OCI-M2 (cell line): Measurements from ENCODE around the gene AGPAT4.
"Not testable (repeated sequence)": the region's sequence is repeated elsewhere in the genome, so short reads cannot be mapped to it uniquely, and the experiment has no call there.

ENCODE experiments used
- DNase-seq: peaks from one replicate; lab custom pipeline; 2025; ENCODE audit not compliant: unreplicated experiment; lab: John Stamatoyannopoulos, UW

The AGPAT4 gene

DNA sequence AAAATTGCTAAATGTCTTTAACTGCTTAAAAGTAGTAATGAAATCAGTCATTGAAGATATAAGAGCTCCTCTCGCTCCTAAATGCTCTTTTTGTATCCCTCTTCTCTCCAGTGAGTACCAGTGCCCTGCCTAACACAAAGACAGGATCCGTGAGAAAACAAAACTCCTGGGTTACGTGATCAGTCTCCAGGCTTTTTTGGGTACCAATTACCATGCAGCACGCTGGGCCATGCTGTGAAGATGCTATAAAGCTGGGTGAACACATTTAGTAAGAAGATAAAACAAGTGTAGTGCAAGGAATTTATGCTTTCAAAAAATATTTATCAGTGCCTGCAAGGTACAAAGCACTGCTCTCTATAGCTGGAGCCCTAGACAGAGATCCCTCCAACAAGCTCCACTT, 66.7 kb downstream of the AGPAT4 start:
- DNase-seq = no peak

DNA sequence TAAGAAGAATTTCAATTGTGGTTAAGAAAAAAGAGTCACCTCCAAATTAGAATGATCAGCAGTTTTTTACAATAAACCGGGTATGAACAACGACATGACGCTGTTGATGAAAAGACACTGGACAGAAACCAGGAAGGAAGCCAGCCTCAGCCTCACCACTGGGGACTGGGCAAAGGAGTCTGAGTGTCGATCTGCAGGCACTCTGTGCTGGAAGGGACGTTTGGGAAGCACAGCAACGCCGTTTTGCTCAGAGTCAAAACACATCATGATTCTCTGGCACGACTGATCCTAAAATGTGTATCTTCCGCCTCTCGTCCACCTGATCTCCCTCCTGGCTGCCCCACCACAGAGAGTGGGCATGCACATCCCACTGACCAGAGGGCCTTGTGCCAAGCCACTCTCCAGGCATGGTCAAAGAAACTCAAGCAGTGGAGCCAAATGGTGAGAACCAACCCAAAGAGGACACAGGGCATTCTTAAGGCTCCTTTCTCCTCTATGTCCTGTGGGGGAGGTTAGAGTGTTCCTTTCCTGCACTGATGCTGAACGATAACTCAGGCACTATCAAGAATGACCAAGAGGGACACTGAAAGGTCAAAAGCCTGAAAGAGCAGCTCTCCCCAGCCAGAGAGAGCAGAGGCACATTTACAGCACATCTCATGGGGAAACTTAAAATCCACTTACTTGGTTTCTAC, 68.8 kb downstream of the AGPAT4 start:
- DNase-seq = no peak

DNA sequence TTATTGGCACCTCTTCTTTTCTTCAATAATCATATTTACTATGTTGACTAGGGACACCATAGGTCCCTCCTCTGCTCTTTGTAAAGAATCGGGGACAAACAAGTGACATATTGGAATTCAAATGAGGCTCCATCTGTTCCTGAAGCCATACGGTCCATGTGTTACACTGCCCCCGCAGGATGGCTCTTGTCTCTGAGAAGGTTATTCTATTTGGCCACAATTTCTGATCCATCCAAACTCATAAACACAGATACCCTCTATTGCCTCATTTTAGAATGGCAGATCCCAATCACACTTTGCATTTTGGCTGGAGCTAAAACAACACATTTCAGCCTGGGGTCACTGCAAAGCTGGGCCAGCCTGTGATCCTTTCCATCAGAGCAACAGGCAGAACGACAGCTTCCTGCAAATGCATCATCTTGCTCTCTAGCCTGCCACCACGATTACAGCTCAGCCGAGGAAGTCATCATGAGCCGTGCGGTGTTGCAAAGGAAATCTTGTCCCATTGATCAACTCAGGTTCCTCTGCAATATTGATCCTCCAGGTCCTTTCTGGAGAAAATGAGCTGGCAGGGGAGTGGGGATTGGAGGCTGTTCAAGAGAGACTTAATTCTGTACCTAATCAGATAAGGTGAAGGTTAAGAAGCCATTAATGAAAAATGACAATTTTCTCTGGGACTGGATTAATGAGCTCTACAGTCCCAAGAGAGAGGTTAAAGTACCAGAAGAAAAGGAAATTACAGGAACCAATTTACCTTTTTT, 73.1 kb downstream of the AGPAT4 start:
- DNase-seq = no peak

DNA sequence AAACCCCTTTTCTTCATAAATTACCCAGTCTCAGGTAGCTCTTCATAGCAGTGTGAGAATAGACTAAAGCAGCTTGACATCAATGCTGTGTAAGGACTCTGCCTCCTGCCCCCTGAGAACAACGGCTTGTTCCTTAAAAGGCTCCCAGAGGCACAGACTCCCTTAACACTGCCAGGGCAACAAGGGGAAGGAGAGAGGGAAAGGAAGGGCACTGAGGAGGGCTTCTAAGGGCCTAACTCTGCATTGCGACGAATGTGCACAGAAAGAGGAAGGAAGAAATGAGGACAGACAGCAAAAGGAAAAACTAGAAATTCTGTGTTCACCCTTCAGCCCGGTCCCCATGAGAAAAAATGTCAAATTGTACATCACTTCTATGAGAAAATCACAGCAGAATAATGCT, 74.0 kb downstream of the AGPAT4 start:
- no peak for DNase-seq

DNA sequence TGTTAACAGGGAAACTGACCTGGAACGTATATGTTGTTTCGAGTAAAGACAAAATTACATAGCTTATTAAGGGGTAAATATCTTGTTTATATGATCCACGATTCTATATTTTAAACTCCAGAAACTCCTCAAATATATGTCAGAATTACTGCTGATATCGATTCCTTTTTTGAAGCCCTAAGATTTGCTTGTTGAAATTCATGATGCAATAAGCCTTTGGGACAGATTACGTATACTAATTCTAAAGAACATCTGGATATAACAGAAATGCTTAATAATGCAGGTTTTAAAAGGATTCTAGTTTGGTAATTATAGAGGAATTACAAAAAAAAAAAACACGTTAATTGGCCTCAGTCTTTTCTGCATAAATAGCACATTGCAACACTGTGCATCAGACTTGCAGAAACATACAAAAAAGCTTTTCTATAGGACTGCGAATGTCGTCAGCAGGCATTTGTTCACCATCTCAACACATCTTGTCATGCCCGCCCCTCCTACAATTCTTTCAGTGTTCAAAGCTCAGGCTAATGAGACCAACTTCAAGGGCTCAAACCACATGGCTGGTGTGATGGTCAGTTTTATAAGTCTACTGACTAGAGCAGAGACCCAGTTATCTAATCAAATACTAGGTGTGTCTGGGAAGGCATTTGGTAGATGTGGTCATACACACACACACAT, 74.9 kb downstream of the AGPAT4 start:
- no peak for DNase-seq

DNA sequence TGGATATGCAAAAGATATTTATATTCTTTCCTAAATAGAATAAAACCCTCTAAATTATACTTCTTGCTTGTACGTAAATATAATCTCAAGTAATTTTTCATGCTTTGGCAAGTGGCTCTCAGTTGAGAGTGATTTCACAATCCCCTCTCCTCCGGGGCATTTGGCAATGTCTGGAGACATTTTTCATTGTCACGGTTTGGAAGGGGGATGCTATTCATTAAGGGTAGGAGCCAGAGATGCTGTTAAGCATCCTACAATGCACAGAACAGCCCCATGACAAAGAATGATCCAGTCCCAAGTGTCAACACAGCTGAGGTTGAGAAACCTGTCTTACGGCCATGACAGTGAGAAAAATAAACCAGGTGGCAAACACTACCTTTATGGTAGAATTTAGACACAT, 75.7 kb downstream of the AGPAT4 start:
- DNase-seq = no peak

DNA sequence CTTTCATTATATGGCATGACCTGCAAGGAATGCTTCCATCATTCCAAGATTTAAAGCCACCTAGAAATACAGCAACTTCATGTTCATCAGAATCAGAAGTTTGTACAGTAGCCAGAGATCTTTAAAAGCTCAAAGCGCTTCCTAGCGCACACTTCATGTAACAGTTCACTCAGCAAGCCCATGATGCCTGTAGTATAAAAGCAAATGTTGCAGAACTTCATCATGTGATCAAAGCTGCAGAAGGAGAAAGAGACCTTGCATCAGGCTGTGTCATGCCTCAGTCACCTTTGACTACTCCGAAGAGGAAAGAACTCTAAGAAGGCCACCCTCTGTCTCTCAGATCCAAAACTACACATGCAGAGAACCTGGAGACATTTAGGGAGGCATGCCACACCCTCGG, 78.5 kb downstream of the AGPAT4 start:
- DNase-seq = no peak

DNA sequence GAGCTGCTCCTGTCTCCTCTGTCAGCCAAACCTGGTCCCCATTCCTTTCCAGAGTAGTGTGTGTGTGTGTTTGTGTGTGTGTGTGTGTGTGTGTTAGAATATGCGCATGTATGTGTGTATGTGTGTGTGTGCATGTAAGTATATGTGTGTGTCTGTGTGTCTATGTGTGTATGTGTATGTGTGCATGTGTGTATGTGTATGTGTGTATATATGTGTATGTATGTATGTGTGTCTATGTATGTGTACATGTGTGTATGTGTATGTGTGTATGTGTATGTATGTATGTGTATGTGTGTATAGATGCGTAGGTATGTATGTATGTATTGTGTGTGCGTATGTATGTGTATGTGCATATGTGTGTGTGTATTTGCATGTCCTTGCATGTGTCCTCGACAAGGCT, 79.5 kb downstream of the AGPAT4 start:
- DNase-seq = no peak

DNA sequence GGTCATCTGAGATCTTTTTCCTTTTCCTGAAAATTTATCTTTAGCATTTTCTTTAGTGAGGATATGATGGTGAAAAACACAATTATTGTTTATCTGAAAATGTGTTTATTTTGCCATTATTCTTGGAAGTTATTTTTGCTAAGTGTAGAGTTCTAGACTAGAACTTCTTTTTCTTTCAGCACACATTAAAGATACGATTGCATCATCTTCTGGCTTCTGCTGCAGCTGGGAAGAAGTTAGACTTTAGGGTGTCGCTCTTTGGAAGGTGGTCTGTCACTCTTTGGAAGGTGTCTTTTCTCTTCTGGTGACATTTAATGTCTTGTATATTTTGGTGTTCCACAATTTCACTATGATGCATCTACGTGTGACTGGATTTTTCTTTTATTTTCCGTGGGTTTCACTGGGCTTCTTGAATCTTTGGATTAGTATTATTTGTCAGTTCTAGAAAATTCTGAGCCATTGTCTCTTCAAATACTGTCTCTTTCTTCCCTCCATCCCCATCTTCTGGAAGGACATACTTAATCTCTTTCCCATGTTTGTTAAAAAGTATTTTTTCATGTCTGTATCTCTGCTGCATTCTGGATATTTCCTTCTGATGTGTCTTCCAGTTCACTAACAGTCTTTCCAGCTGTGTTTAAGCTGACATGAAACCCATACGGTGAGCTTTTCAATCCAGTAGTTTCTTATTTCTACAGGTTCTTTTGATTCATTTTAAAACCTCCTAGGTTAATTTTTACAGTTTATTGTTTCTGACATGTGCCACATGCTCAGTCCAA, 81.0 kb downstream of the AGPAT4 start:
- DNase-seq = no peak

DNA sequence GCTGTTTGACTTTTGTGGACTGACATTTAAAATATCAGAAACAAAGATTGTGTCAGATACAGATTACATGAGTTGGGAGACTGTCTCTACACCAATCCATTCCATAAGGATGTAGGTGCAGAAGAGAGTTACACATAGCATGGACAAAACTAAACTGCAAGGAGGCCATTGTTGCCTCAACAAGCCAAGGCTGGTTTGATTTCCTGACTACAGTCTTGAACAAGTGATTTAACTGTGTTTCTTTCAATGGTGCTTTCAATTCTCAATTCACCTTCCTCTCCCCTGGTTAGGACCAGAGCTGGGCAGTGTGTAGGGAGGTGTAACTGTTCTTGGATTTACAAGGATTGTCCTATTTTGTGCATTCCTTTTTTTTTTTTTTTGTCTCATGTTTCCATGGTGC, 82.2 kb downstream of the AGPAT4 start:
- no peak for DNase-seq

DNA sequence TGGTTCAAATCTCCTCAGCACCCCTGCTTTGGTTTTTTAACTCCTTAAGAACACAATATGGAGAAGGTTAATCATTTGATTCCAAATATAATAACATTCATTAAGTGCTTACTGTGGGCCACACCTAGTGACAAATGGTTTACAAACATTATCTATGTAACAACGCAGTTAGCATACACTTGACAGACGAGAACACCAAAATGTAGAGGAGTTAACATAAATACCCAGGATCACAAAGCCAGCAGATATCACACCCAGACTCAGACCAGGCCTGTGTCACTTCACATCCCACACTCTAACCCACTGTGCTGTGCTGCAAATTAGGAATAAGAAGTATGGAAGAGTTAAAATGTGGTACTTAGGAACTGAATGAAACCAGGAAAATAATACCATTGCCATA, 82.9 kb downstream of the AGPAT4 start:
- no peak for DNase-seq

DNA sequence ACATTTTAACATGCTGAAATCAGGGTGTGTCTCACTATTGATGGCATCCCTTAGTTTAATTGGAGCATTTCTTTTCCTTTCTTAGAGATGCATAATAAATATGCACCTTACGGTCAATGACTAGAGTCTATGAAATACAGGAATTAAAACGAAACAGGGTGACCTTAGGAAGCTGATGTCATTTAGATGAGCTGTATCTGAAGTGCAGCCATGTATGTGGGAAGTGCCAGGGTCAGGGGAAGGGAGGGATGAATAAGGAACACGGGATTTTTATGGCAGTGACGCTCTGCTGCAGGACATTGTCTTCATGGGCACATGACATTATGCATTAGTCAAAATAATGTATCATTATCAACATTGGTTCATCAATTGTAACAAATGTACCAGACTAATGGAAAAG, 84.0 kb downstream of the AGPAT4 start:
- DNase-seq = no peak

DNA sequence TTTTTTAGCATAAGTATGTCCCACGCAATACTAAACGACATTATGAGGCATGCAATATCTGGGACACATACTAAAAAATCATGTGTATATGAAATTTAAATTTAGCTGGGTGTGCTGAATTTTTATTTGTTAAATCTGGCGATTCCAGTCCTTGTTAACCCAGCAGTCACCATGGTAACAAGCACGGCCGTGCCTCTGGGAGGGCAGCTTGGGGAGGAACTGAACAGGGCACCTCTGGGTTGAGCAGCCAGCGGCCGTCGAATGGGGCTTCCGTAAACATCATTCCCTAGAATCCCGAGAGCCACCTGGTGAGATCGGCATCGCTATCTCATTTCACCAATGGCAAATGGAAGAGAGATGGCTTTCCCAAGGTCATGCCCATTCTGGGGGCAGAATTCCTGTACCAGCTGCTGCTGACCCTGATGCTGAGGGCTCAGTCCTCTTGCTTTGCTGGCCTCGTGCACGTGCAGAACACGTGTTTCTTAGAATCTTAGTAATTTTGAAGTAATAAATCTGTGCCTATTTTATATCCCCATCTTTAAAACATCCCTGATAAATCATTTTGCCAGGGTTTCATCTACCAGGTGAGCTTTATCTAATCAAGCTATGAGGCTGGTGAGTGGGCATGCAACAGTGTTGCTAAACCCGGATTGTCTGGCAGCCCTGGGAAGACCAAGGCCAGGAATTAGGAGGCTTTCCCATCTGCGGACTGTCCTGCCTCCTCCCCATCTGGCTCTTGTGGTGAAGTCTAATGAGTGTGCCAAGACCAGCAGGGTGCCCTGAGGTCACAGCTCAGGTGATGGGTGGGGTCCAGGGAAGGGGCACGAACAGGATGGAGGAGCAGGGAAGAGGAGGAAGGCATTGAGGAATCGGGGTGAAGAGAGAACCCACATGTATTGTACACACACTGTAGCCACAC, 85.1 kb downstream of the AGPAT4 start:
- no peak for DNase-seq

DNA sequence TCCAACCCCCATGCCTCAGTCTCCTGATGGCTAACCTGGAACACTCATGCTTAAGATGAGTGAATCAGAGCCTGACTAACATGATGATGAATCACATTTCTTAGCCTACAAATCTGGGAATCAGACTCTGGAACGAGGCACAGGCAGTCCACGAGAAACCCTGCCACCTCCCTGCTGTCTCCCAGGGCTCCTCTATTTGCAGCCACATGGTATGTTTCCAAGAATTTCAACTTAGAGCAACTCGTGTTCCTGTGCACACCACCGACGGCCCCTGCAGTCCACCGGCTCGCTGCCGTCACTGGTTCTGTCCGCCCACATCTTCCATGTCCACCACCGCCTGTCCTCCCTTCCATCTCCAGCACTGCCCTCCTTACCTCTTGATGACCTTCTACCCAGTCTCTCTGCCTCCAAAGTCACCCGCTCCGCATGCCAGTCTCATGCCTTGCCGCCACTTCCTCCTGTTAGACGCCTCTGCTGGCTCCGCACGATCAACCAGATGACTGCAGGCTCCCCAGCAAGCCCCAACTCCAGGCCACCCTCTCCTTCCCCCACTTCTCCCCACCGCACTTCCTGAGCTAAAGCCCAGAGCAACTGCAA, 87.6 kb downstream of the AGPAT4 start:
- DNase-seq = no peak

DNA sequence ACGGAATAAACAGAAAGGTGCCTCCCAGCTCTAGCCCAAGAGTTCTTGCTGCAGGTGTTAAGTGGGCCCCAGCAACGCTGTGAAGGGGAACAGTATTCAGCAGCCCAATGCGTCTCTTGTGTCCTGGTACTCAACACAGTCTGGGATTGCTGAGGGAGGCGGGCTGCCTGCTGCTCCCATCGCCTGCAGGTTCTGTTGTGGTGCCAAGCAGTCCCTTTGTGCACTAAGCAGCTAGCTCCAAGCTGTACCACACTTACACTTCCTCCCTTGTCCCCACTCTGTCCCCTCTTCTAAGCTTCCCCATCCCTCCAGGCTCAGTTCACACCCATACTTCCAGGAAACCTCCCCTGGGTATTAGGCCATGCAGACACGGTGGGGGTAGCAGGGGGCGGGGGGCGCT, 92.7 kb downstream of the AGPAT4 start:
- no peak for DNase-seq

DNA sequence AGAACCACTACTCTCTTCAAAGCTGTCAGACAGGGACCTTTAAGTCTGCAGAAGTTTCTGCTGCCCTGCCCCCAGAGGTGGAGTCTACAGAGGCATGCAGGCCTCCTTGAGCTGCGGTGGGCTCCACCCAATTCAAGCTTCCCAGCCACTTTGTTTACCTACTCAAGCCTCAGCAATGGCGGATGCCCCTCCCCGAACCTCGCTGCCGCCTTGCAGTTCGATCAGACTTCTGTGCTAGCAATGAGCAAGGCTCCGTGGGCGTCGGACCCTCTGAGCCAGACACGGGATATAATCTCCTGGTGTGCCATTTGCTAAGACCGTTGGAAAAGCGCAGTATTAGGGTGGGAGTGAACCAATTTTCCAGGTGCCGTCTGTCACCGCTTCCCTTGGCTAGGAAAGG, 95.7 kb downstream of the AGPAT4 start:
- DNase-seq = not testable (repeated sequence)

DNA sequence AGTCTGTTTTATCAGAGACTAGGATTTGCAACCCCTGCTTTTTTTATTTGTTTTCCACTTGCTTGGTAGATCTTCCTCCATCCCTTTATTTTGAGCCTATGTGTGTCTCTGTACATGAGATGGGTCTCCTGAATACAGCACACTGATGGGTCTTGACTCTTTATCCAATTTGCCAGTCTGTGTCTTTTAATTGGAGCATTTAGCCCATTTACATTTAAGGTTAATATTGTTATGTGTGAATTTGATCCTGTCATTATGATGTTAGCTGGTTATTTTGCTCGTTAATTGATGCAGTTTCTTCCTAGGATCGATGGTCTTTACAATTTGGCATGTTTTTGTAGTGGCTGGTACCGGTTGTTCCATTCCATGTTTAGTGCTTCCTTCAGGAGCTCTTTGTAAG, 97.4 kb downstream of the AGPAT4 start:
- DNase-seq = not testable (repeated sequence)

DNA sequence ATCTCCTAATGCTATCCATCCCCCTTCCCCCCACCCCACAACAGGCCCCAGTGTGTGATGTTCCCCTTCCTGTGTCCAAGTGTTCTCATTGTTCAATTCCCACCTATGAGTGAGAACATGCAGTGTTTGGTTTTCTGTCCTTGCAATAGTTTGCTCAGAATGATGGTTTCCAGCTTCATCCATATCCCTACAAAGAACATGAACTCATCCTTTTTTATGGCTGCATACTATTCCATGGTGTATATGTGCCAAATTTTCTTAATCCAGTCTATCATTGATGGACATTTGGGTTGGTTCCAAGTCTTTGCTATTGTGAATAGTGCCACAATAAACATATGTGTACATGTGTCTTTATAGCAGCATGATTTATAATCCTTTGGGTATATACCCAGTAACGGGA, 101.1 kb downstream of the AGPAT4 start:
- DNase-seq = not testable (repeated sequence)

DNA sequence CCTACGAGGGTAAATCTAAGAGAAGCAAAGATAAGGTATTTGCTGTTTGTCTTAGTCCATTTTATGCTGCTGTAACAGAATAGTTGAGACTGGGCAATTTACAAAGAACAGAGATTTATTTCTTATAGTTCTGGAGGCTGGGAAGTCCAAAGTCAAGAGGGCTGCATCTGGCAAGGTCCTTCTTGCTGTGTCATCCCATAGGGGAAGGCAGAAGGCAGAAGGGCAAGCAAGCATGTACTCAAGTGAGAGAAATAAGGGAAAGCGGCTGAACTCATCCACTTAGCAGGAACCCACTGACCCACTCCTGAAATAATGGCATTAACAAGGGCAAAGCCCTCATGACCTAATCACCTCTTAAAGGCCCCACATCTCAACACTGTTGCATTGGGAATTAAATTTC, 102.7 kb downstream of the AGPAT4 start:
- DNase-seq = no peak

DNA sequence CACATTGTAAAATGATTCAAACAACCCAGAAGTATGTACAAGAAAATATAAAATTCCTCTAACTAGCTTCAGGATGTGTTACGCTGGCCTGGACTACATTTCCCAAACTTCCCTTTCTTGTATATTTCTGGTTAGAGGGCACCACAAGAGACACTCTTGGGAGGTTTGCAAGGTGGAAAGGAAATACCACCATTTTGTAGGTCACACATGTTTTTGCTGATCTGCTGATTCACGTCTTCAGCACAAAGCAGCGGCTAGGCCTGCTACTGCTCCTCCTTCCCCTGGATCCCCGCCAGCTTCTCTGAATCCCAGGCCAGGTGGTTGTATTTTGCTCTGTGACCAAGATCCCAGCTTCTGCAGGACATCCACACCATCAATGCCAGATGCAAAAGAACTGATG, 104.2 kb downstream of the AGPAT4 start:
- no peak for DNase-seq
